Neural crest cell (in vitro differentiated cells): ENCODE measurements around the gene GBX2. TPM values are rescaled to one million over a fixed set of nuclear protein-coding genes. Genes with fewer than 3 reads are reported as not detected.

Experiments
- DNase-seq: peaks from one replicate; pipeline ENCODE4 v3.0.0; 2021; ENCODE audit warnings: low read depth, mixed read lengths, low spot score
- H3K27ac Mint-ChIP-seq: one replicate; pipeline ENCODE4 v1.8.0; 2021; ENCODE audit warnings: mild to moderate bottlenecking, mixed read lengths; ENCODE audit not compliant: unreplicated experiment
- H3K27me3 Mint-ChIP-seq: 2 replicates; pipeline ENCODE4 v1.8.0; 2021; ENCODE audit warnings: low read depth, mild to moderate bottlenecking, mixed read lengths
- H3K36me3 Mint-ChIP-seq: 2 replicates; pipeline ENCODE4 v1.8.0; 2021; ENCODE audit warnings: low read depth, mild to moderate bottlenecking, mixed read lengths
- H3K4me1 Mint-ChIP-seq: 2 replicates; pipeline ENCODE4 v1.8.0; 2021; ENCODE audit warnings: mixed read lengths
- H3K4me3 Mint-ChIP-seq: one replicate; pipeline ENCODE4 v1.8.0; 2021; ENCODE audit warnings: mild to moderate bottlenecking, mixed read lengths
- H3K9me3 Mint-ChIP-seq: 2 replicates; pipeline ENCODE4 v1.8.0; 2021; ENCODE audit warnings: mixed read lengths
- total RNA-seq: library from RNA; stranded (reverse); gene quantifications from 2 replicates; pipeline ENCODE4 v1.2.1, GENCODE V29; 2021
- TF ChIP-seq, protein P1 (sequence below): fragments of 200-600 bp; sonication (generic); conservative IDR thresholded peaks from 2 replicates; pipeline ENCODE4 v1.5.0; 2021; ENCODE audit warnings: antibody characterized with exemption, mild to moderate bottlenecking

Gene GBX2
- total RNA-seq, 1 donor from 2014 or later: 21.3 TPM

GRCh38 chr2:236173036-236173728 lies 5.0 kb upstream of the GBX2 start:
- peak overlapping the region; percentile 60 for H3K4me3 Mint-ChIP-seq
- H3K27me3 Mint-ChIP-seq: peaks cover 88% of the 10 kb centered on the region
- DNase-seq: no peak
- H3K9me3 Mint-ChIP-seq: no peaks in the 10 kb centered on the region
- H3K27ac Mint-ChIP-seq: no peak overlapping the region
- H3K36me3 Mint-ChIP-seq: no peaks in the 10 kb centered on the region
- H3K4me1 Mint-ChIP-seq: peaks cover 62% of the 10 kb centered on the region
- TF ChIP-seq, protein P1, sequence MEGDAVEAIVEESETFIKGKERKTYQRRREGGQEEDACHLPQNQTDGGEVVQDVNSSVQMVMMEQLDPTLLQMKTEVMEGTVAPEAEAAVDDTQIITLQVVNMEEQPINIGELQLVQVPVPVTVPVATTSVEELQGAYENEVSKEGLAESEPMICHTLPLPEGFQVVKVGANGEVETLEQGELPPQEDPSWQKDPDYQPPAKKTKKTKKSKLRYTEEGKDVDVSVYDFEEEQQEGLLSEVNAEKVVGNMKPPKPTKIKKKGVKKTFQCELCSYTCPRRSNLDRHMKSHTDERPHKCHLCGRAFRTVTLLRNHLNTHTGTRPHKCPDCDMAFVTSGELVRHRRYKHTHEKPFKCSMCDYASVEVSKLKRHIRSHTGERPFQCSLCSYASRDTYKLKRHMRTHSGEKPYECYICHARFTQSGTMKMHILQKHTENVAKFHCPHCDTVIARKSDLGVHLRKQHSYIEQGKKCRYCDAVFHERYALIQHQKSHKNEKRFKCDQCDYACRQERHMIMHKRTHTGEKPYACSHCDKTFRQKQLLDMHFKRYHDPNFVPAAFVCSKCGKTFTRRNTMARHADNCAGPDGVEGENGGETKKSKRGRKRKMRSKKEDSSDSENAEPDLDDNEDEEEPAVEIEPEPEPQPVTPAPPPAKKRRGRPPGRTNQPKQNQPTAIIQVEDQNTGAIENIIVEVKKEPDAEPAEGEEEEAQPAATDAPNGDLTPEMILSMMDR: no peak

GRCh38 chr2:236172255-236173035 lies 4.3 kb upstream of the GBX2 start:
- Mint-ChIP-seq H3K4me3 (peak overlapping the region; percentile 49), H3K27ac (no peak overlapping the region), H3K36me3 (no peaks in the 10 kb centered on the region), H3K4me1 (peaks cover 62% of the 10 kb centered on the region), H3K27me3 (peaks cover 84% of the 10 kb centered on the region), H3K9me3 (no peaks in the 10 kb centered on the region)
- no peak for DNase-seq
- TF ChIP-seq, protein P1: no peak

DNA sequence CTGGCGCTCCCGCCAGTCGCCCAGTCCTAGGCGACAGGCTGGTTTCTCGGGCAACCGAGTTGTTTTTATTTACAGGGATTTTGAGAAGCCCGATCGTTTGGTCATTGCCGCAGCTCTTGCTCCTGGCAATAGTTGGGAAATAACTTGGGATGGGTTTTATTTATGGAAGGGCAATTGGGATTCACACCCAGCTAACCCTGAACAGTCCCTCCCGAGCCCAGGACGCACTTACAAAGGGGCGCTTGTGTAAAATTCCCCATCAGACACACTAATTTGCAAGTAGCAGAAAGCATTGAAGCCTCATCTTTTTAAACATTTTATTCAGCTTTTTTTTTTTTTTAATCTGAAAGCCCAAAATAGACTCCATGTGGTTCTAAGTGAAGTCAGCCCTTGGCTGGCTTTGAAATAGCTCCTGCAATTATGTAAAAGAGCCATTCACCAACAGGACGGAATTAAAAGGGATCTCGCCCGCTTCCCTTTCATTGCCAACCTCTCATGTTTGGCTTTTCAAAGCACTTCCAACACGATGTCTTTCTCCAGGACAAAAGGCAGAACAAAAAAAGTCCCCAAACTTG lies 3.6 kb upstream of the GBX2 start:
- Mint-ChIP-seq H3K9me3 (no peaks in the 10 kb centered on the region), H3K4me3 (peak overlapping the region; percentile 49), H3K36me3 (no peaks in the 10 kb centered on the region), H3K27ac (peak overlapping the region; percentile 57), H3K27me3 (peaks cover 84% of the 10 kb centered on the region), H3K4me1 (peaks cover 63% of the 10 kb centered on the region)
- TF ChIP-seq, protein P1: no peak
- no peak for DNase-seq

DNA sequence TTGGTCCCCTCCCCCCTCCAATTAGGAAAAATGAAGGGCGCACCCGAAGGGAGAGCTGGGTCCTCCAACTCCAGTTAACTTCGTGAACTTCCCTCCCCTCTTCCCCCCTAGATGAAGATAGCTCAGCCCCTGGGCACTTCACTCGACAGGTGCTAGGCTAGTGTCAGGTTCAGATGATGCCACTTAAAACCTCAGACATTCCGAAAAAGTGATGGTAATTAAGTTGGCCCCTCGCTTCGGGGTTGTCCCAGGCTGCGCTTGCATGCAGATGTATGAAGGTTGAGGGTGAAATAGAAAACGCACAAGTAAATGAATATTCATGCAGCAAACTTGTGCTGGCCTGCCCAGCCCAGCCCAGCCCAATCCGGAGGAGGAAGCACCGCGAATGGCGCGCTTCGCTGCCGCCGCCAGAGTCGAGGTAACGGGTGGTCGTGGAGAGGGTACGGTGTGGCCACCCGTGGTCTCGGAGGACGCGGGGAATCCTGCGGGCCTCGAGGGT lies 3.0 kb upstream of the GBX2 start:
- Mint-ChIP-seq H3K9me3 (no peaks in the 10 kb centered on the region), H3K27me3 (peaks cover 84% of the 10 kb centered on the region), H3K36me3 (peaks cover 2% of the 10 kb centered on the region), H3K4me3 (peak overlapping the region; percentile 49), H3K4me1 (peaks cover 64% of the 10 kb centered on the region), H3K27ac (no peak overlapping the region)
- TF ChIP-seq, protein P1: no peak
- no peak for DNase-seq

- Mint-ChIP-seq H3K27ac (no peak overlapping the region), H3K4me1 (peaks cover 62% of the 10 kb centered on the region), H3K4me3 (peak overlapping the region; percentile 49), H3K36me3 (peaks cover 3% of the 10 kb centered on the region), H3K9me3 (no peaks in the 10 kb centered on the region), H3K27me3 (peaks cover 84% of the 10 kb centered on the region)
- TF ChIP-seq, protein P1: no peak
- no peak for DNase-seq
Observed at GRCh38 chr2:236170590-236171165, 2.5 kb upstream of the GBX2 start.
